ENCODE data around the gene TMEM98.
"Not testable (repeated sequence)": the region's sequence is repeated elsewhere in the genome, so short reads cannot be mapped to it uniquely, and the experiment has no call there.

DNA sequence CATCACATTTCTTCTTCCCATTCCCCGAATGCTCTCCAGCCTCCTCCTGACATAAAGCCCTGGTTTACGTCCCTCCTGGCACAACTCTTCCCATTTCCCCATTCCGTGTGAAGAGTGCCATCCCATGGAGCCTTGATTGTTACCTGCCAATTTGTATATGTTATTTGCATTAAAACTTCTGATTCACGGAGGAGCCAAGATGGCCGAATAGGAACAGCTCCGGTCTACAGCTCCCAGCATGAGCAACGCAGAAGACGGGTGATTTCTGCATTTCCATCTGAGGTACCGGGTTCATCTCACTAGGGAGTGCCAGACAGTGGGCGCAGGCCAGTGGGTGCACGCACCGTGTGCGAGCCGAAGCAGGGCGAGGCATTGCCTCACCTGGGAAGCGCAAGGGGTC is 41.0 kb upstream of the TMEM98 start:
- TF ChIP-seq CTCF, POLR2A, POLR2AphosphoS5, EP300 (IDR thresholded peaks at IDR 0.05): not testable (repeated sequence)

All from sigmoid colon (tissue), 4 donors.